ENCODE measurements around the gene PDK3. TPM values are rescaled to one million over a fixed set of nuclear protein-coding genes. Genes with fewer than 3 reads are reported as not detected.

PDK3 gene
- polyA plus RNA-seq, 3 donors: 12.2 to 34.0 (median 32.6) TPM

DNA sequence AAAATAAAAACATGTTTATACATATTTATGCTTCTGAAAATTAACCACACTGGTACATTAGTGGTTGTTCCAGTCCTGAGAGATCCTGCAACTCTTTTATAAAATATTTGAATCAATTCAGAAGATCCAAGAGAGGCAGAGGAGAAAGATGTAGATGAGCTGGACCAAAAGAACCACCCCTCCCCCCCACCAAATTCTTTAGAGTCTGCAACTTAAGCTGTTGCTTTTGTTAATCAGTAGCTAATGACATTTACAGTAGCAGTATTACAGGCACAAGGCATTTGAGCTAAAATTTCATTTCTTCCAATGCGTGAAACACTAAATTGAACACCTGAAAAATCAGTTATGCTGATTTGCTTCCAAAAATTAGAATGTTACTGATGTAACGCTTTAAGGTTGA lies 61.5 kb downstream of the PDK3 start:
- Histone ChIP-seq H3K4me3 (replicated peaks in 1 of 3; ENCODE audit: low read depth in 2 of 3, low read length in 3 of 3) (no peak overlapping the region), H3K9me3 (replicated peaks in 1 of 2; ENCODE audit: control insufficient read depth in 1 of 2, insufficient read depth in 1 of 2, low read length in 2 of 2) (no peaks in the 10 kb centered on the region), H3K27ac (ENCODE audit: low read depth in 1 of 2, low read length in 2 of 2) (no peak overlapping the region), H3K9ac (ENCODE audit: insufficient read depth, low read length, poor library complexity, severe bottlenecking) (no peak overlapping the region), H4K20me1 (ENCODE audit: insufficient read depth, low read length) (no peaks in the 10 kb centered on the region), H3K4me2 (replicated peaks; ENCODE audit: extremely low read depth, low read length, poor library complexity, severe bottlenecking) (no peak overlapping the region), H3K4me1 (ENCODE audit: control insufficient read depth in 1 of 2, insufficient read depth in 2 of 2, low read length in 2 of 2) (no peaks in the 10 kb centered on the region), H3K36me3 (replicated peaks in 1 of 2; ENCODE audit: control insufficient read depth in 1 of 2, insufficient read depth in 2 of 2, low read length in 2 of 2) (peaks cover 38 to 81% of the 10 kb centered on the region in 2 donors), H2AFZ (ENCODE audit: insufficient read depth, low read depth, low read length, poor library complexity, severe bottlenecking) (no peak overlapping the region), H3K27me3 (ENCODE audit: control insufficient read depth in 2 of 2, insufficient read depth in 2 of 2, low read length in 2 of 2) (no peaks in the 10 kb centered on the region), H3K79me2 (ENCODE audit: insufficient read depth, low read length) (no peaks in the 10 kb centered on the region)
- H3K9me3 Mint-ChIP-seq: peaks cover 0 to 3% (median 0%) of the 10 kb centered on the region in 7 donors
- intact Hi-C loops (cut with micrococcal nuclease): no loop called here
- peaks cover 49 to 54% of the 10 kb centered on the region in 2 donors for H3K36me3 Mint-ChIP-seq
- TF ChIP-seq, protein P1, sequence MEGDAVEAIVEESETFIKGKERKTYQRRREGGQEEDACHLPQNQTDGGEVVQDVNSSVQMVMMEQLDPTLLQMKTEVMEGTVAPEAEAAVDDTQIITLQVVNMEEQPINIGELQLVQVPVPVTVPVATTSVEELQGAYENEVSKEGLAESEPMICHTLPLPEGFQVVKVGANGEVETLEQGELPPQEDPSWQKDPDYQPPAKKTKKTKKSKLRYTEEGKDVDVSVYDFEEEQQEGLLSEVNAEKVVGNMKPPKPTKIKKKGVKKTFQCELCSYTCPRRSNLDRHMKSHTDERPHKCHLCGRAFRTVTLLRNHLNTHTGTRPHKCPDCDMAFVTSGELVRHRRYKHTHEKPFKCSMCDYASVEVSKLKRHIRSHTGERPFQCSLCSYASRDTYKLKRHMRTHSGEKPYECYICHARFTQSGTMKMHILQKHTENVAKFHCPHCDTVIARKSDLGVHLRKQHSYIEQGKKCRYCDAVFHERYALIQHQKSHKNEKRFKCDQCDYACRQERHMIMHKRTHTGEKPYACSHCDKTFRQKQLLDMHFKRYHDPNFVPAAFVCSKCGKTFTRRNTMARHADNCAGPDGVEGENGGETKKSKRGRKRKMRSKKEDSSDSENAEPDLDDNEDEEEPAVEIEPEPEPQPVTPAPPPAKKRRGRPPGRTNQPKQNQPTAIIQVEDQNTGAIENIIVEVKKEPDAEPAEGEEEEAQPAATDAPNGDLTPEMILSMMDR (IDR thresholded peaks at IDR 0.05): no peak
- no peak overlapping the region for H3K4me3 Mint-ChIP-seq
- no peak overlapping the region for H3K27ac Mint-ChIP-seq
- DNase-seq: no peak
- peaks cover 0 to 7% (median 0%) of the 10 kb centered on the region in 3 donors for H3K27me3 Mint-ChIP-seq (ENCODE audit: low read depth in 3 of 3)
- WGBS (ENCODE audit: insufficient coverage): no CpG with 5 or more reads among the region's 2 CpGs
- no peaks in the 10 kb centered on the region for H3K4me1 Mint-ChIP-seq

DNA sequence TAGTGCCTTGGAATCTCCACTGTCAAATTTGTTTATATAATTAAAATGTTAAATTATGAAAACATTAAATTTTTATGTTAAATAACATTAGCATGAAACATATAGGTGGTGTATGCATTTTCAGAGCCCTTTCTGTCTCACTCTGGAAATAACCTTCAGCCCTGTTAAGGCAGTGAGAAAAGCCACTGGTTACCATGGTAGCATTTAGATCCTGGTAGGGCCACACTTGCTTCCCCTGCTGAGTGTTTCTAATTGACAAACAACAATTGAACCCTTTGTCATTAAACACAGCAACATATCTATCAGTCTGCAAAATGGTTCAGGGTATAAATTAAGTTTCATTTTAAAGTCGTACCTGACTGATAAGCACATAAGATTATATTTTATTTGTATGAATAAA lies 63.5 kb downstream of the PDK3 start:
- H3K4me1 Mint-ChIP-seq: no peaks in the 10 kb centered on the region
- no peak for DNase-seq
- H3K9ac ChIP-seq (ENCODE audit: insufficient read depth, low read length, poor library complexity, severe bottlenecking): no peak overlapping the region
- no CpG with 5 or more reads among the region's 1 CpG for WGBS (ENCODE audit: insufficient coverage)
- intact Hi-C loops (cut with micrococcal nuclease): no loop called here
- H3K9me3 ChIP-seq (replicated peaks in 1 of 2; ENCODE audit: control insufficient read depth in 1 of 2, insufficient read depth in 1 of 2, low read length in 2 of 2): no peaks in the 10 kb centered on the region
- no peak overlapping the region for H3K4me3 ChIP-seq (replicated peaks in 1 of 3; ENCODE audit: low read depth in 2 of 3, low read length in 3 of 3)
- no peak overlapping the region for H3K27ac ChIP-seq (ENCODE audit: low read depth in 1 of 2, low read length in 2 of 2)
- H3K27me3 ChIP-seq (ENCODE audit: control insufficient read depth in 2 of 2, insufficient read depth in 2 of 2, low read length in 2 of 2): no peaks in the 10 kb centered on the region
- no peaks in the 10 kb centered on the region for H3K79me2 ChIP-seq (ENCODE audit: insufficient read depth, low read length)
- TF ChIP-seq, protein P1 (IDR thresholded peaks at IDR 0.05): no peak
- H3K4me3 Mint-ChIP-seq: no peak overlapping the region
- H3K36me3 Mint-ChIP-seq: peaks cover 52 to 59% of the 10 kb centered on the region in 2 donors
- H4K20me1 ChIP-seq (ENCODE audit: insufficient read depth, low read length): no peaks in the 10 kb centered on the region
- peaks cover 0 to 4% (median 0%) of the 10 kb centered on the region in 3 donors for H3K27me3 Mint-ChIP-seq (ENCODE audit: low read depth in 3 of 3)
- H3K4me1 ChIP-seq (ENCODE audit: control insufficient read depth in 1 of 2, insufficient read depth in 2 of 2, low read length in 2 of 2): no peaks in the 10 kb centered on the region
- no peak overlapping the region for H3K4me2 ChIP-seq (replicated peaks; ENCODE audit: extremely low read depth, low read length, poor library complexity, severe bottlenecking)
- no peak overlapping the region for H3K27ac Mint-ChIP-seq
- peaks cover 0 to 2% (median 0%) of the 10 kb centered on the region in 7 donors for H3K9me3 Mint-ChIP-seq
- H3K36me3 ChIP-seq (replicated peaks in 1 of 2; ENCODE audit: control insufficient read depth in 1 of 2, insufficient read depth in 2 of 2, low read length in 2 of 2): peaks cover 42 to 81% of the 10 kb centered on the region in 2 donors
- H2AFZ ChIP-seq (ENCODE audit: insufficient read depth, low read depth, low read length, poor library complexity, severe bottlenecking): no peak overlapping the region

Data from CD14-positive monocyte (primary cell).